ENCODE data around the gene TRPV2. TPM values are rescaled to one million over a fixed set of nuclear protein-coding genes. Genes with fewer than 3 reads are reported as not detected.

TRPV2 gene
- total and polyA plus RNA-seq, 2 of the 4 experiments (the other 2 are of a cell fraction): 30.8 to 32.8 TPM

- H4K20me1 ChIP-seq (ENCODE audit: insufficient read depth, low read length): no peaks in the 10 kb centered on the region
- peaks cover 4% of the 10 kb centered on the region; the same call in 1 of the 2 replicates for H3K9me1 ChIP-seq (ENCODE audit: insufficient read depth, low read length)
- H3K4me2 ChIP-seq (ENCODE audit: low read depth, low read length): no peak overlapping the region
- 92% methylated on average over 4 of the region's 6 CpGs; no CpG with 5 or more reads in 1 of the 2 experiments for WGBS, 2 experiments (ENCODE audit: extremely low coverage in 2 of 2, insufficient read length in 1 of 2)
- H3K23ac ChIP-seq (ENCODE audit: low read depth, low read length): no peak overlapping the region
- dilution Hi-C loops (cut with HindIII; ENCODE audit: low sequenced_read_pairs, unreplicated experiment): no loop called here
- in situ Hi-C loops (cut with MboI; ENCODE audit: low sequenced_read_pairs): no loop called here
- no peak overlapping the region for H2BK120ac ChIP-seq (ENCODE audit: low read depth, low read length)
- H4K8ac ChIP-seq (ENCODE audit: low read depth in 2 of 2, low read length in 2 of 2): no peak overlapping the region
- H3K4ac ChIP-seq (ENCODE audit: low read depth, low read length): no peak overlapping the region
- no peak overlapping the region for H4K91ac ChIP-seq (ENCODE audit: insufficient read depth, low read depth, low read length)
- no peaks in the 10 kb centered on the region for H3K79me1 ChIP-seq (ENCODE audit: low read depth in 1 of 2, low read length in 2 of 2)
- no peak overlapping the region for H2AK9ac ChIP-seq (replicated peaks; ENCODE audit: low read depth, low read length, poor library complexity)
- no peaks in the 10 kb centered on the region for H3K27me3 ChIP-seq (ENCODE audit: control insufficient read depth, insufficient read depth, low read length)
- no peak overlapping the region for H3K9ac ChIP-seq (ENCODE audit: low read depth, low read length)
- TF ChIP-seq BHLHE40 (IDR thresholded peaks at IDR 0.05; ENCODE audit: low read depth, low read length) (no peak), CEBPB (IDR thresholded peaks at IDR 0.05; ENCODE audit: low read depth, low read length) (no peak), MXI1 (IDR thresholded peaks at IDR 0.05; ENCODE audit: borderline replicate concordance, low read depth, low read length) (no peak), RFX5 (IDR thresholded peaks at IDR 0.05; ENCODE audit: low read depth, low read length) (no peak), SMC3 (IDR thresholded peaks at IDR 0.05; ENCODE audit: low read depth, low read length) (no peak), CTCF (conservative IDR thresholded peaks at IDR 0.05; ENCODE audit: low read depth, low read length) (no peak), CHD1 (IDR thresholded peaks at IDR 0.05; ENCODE audit: low read depth, low read length) (no peak), RCOR1 (IDR thresholded peaks at IDR 0.05; ENCODE audit: insufficient replicate concordance, low read length) (no peak), POLR2A (IDR thresholded peaks at IDR 0.05; ENCODE audit: low read depth, low read length) (no peak), USF2 (IDR thresholded peaks at IDR 0.05; ENCODE audit: low read depth, low read length) (no peak), NFE2L2 (IDR thresholded peaks at IDR 0.05; ENCODE audit: low read depth, low read length) (no peak), FOS (IDR thresholded peaks at IDR 0.05; ENCODE audit: low read depth, low read length) (no peak), ELK1 (IDR thresholded peaks at IDR 0.05; ENCODE audit: borderline replicate concordance, low read depth, low read length) (no peak), MAZ (IDR thresholded peaks at IDR 0.05; ENCODE audit: borderline replicate concordance, low read depth, low read length) (no peak), RAD21 (IDR thresholded peaks at IDR 0.05; ENCODE audit: low read length) (no peak), MAFK (IDR thresholded peaks at IDR 0.05; ENCODE audit: low read depth, low read length) (no peak)
- ChIA-PET CTCF (no interaction called here), POLR2A (ENCODE audit: unreplicated experiment) (no interaction called here)
- H4K5ac ChIP-seq (ENCODE audit: low read depth, low read length): no peak overlapping the region; the same call in 1 of the 2 replicates
- ATAC-seq (ENCODE audit: low read depth): no peak
- no peak overlapping the region for H3K4me3 ChIP-seq (ENCODE audit: insufficient read depth, low read depth, low read length)
- 0 out of 2 replicates have a peak overlapping the region, but pooled peaks have one; percentile 20 for H2AK5ac ChIP-seq (ENCODE audit: low read depth, low read length)
- no peak for DNase-seq
- BruUV-seq (replicated peaks): no TSS peak
- no peak overlapping the region; the same call in 1 of the 2 replicates for H3K56ac ChIP-seq (ENCODE audit: extremely low read depth, insufficient read depth, low read length)
- no peaks in the 10 kb centered on the region for H3K9me3 ChIP-seq (ENCODE audit: control insufficient read depth, insufficient read depth, low read length)
- H3K27ac ChIP-seq (ENCODE audit: insufficient read depth, low read length): no peak overlapping the region
- H3K4me1 ChIP-seq (ENCODE audit: control insufficient read depth, insufficient read depth, low read length): peaks cover 13% of the 10 kb centered on the region; the same call in 1 of the 2 replicates
- no peak overlapping the region for H2AFZ ChIP-seq (replicated peaks; ENCODE audit: low read length, poor library complexity)
- intact Hi-C loops (cut with micrococcal nuclease): no loop called here
- H3K18ac ChIP-seq (ENCODE audit: low read depth, low read length): no peak overlapping the region
- no peak overlapping the region for H2BK5ac ChIP-seq (ENCODE audit: low read depth, low read length, poor library complexity, severe bottlenecking)
- no peak overlapping the region for H3K14ac ChIP-seq (replicated peaks; ENCODE audit: low read depth, low read length)
- H3K36me3 ChIP-seq (ENCODE audit: control insufficient read depth, insufficient read depth, low read length): no peaks in the 10 kb centered on the region
- H2BK20ac ChIP-seq (ENCODE audit: low read depth, low read length): 0 out of 2 replicates have a peak overlapping the region, but pooled peaks have one; percentile 41
- H2BK15ac ChIP-seq (ENCODE audit: low read depth, low read length): no peak overlapping the region
Observed at GRCh38 chr17:16478649-16479048, 63.3 kb downstream of the TRPV2 start.

Data from IMR-90 (cell line).